GM19452 (cell line): ENCODE data around the gene NUP107.
"Not testable (repeated sequence)": the region's sequence is repeated elsewhere in the genome, so short reads cannot be mapped to it uniquely, and the experiment has no call there.

ENCODE experiments used
- ATAC-seq: cut with Tn5 transposase; IDR thresholded peaks from one replicate; pipeline ENCODE4 v1.9.1; 2021; ENCODE audit not compliant: unreplicated experiment

The NUP107 gene

DNA sequence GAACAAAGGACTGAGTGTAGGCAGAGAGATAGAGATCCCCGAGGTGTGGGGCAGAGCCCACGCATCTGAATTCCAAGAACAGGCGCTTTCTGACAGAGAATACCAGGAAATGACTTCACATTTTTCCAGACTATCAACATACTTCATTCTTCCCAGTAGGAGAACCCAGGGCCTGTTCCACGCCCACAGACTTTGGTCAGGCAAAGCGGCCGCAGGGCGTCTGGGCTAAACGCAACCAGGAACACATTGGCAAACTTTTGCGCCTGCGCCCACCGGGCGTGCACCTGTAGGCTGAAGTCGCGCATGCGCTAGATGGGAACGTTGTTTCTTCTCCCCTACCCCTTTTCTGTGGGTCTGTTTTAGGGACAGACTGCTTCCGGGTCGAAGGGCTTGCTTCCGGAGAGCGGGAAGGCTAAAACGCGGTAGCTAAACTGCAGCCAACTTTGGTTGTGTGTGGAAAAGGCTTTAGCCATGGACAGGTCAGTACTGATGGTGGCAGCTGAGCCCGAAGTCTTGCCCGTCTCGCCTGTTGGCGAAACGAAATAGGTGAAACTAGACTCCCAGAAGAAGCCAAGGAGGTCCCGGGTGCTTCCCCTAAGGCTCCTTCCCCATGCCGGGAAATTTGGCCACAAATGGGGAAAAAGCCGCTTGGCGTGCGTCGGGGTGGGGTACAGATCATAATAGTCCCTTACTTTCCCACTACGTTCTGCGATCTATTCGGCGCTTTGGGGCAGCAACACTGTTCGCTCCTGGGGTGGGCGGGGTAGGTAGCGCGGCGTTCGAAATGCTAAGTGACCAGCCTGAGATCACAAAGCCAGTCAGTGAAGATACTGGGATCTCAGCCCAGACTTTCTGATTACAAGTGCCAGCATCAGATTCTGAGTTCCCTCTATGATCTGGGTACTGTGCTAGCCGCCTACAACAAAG, at the start of gene NUP107:
Gene NUP107 (plus strand): TSS at position 384 of the 927 bp plus-strand sequence. CDS start 88 bp downstream, at position 472.
- ATAC-seq: peak; percentile 99

DNA sequence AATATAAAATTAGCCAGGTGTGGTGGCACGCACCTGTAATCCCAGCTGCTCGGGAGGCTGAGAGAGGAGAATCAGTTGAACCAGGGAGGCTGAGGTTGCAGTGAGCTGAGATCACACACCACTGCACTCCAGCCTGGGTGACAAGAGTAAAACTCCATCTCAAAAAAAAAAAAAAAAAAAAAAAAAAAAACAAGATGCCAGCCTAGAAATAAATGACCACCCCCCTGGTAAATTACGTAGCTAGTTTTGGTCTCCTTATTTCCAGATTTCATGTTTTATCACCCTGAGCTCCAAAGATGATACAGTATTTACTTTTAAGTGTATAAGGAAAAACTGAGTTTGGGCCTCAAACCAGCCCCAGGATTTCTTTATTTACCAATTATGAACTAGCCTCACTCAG, 49.3 kb upstream of the NUP107 start:
- ATAC-seq: not testable (repeated sequence)

DNA sequence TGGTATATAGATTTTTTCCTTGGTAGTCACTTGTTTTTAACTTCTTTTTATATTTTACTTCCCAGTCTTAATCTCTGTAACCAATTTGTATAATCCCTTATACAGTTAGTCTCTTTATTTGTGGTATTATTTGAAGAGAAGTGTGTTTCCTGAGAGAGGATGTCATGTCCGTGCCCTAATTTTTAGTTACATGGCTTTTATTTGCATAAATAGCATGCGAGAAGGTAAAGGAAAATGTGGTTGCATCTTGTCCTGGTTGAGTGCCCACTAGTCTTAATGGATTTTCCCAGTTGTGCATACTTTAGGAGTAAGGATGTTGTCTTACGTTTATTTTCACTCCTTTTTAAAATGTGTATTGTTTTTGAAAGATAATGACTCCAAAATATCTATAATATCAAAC, 48.6 kb upstream of the NUP107 start:
- ATAC-seq: no peak

DNA sequence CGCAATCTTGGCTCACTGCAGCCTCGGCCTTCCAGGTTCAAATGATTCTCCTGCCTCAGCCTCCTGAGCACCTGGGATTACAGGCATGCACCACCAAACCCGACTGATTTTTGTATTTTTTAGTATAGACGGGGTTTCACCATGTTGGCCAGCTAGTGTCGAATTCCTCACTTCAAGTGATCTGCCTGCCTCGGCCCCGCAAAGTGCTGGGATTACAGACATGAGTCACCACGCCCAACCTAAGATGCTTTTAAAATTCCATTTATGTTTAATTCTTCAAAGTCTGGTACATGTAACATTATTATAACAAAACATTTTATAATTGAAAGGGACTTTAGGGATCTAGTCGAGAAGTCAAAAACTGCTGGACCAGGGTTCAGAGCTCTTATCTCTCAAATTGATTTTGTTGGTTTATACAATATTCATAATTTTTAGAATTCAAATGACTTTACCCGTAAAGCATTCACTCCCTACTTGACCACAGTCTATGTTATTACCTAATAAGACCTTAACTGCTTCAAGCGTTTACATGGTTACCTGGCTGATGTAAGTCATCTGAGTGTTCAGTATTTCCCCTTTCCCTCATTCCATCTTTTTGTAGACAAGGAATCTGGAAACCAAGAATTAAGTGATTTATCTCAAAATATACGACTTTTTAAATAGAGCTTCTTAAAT, 47.9 kb upstream of the NUP107 start:
- no peak for ATAC-seq

DNA sequence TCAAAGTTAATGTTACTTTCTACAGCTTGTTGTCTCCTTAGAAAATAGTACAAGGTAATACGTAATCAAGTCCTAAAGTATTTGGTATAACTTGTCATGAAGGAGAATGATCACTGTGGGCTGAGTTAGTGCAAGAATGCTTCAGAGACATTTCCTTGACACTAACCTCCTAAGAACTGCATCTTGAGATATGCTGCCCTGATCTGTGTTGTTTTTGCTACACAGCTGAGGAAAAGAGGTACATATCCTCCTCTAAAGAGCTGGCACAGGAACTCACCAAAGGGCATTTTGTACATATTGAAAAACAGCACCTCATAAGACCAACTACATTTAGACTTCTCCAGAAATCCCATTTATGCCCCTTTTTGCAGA, 47.4 kb upstream of the NUP107 start:
- no peak for ATAC-seq

- ATAC-seq: peak; percentile 92
Observed at GRCh38 chr12:68641138-68641537, 45.6 kb upstream of the NUP107 start.

GRCh38 chr12:68646484-68646883, 40.3 kb upstream of the NUP107 start:
- ATAC-seq: no peak

GRCh38 chr12:68647507-68647906, 39.3 kb upstream of the NUP107 start:
- ATAC-seq: no peak

DNA sequence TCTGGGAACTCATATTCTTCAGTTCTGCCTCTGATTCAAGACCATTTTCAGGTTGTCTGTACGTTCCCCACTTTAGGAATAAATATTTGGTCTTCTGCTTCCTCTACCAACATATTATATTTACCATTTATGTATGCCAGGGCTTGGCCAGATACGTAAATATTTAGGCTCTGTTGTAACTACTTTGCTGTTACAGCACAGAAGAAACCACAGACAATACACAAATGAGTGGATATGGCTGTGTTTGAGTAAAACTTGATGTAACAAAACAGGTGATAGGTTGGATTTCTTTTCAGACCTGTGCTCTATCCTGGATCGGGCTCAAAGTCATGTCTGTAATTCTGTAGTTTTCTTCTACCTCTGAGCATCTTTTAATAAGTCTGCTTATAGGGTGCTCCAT, 38.6 kb upstream of the NUP107 start:
- no peak for ATAC-seq

DNA sequence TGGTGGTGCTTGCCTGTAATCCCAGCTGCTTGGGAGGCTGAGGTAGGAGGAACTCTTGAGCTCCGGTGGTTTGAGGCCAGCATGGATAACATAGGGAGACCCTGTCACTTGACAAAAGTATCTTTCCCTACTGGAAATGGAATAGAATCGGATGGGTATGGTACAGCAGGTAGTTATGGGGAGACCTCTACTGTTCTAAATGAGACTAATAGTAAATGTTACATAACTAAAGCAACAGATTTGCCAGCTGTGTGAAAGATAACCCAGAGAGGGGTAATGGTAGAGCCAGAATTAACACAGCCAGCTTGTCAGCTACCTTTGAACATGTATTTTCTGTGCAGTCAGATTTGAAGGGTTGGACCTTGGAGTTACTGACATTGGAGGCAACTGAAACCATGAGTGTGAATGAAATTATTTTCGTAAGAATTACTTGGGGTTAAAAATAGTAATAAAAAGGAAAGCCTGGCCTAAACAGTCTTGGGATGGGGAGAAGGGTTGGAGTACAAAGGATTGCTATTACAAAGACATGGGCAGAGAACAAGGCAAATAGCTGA, 21.7 kb upstream of the NUP107 start:
- no peak for ATAC-seq

- no peak for ATAC-seq
Observed at GRCh38 chr12:68667291-68667690, 19.5 kb upstream of the NUP107 start.

DNA sequence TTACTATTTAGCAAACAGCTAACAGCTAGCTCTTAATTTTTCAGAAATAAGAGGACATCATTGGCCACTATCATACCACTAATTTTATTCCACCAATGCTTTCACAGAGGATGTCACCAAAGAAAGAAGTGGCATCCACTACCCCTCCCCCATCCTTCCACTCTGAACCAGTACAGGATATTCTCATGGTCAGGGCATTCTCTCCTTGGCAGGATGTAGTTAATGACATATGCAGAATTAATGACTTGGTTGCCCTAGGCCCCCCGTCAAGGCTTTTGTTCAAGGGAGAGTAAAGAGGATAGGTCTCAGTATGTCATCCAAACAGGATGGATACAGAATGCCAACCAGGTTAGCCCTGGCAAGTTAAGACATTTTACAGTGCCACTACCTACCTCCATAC, 18.9 kb upstream of the NUP107 start:
- no peak for ATAC-seq

DNA sequence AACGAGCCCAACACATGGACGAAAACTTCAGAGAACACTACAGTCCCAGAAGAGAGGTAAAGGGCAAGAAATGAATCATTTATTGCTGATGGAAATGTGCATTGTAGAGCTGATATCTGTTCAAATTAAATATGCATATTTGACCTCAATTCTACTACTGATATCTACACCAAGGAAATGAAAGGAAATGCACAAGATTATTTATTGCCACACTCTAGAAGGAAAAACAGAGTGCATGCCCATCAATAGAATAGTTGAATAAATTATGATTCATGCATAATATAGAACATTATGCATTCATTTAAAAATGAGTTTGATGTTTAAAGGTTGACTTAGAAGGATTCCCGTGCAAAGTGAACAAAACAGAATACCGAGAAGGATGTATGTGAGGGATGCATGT, 15.6 kb upstream of the NUP107 start:
- no peak for ATAC-seq

DNA sequence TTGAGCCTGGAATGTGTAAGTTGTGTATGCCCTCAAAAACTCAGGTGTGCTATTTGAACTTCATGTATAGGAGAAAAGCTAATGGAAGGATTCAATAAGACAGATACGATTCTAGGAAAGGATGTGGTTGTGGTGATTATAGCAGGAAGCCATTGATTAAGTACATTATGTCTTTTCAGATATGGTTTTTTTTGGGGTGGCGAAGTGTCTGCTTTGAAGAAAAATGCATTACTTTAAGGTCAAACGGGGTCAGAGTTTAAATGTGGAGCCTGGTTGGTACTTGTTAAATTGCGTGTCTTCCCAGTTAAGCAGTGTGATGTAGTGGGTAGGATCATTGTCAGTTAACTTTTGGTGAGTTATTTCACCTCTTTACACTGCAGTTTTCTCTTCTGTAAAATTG, 13.0 kb upstream of the NUP107 start:
- no peak for ATAC-seq

DNA sequence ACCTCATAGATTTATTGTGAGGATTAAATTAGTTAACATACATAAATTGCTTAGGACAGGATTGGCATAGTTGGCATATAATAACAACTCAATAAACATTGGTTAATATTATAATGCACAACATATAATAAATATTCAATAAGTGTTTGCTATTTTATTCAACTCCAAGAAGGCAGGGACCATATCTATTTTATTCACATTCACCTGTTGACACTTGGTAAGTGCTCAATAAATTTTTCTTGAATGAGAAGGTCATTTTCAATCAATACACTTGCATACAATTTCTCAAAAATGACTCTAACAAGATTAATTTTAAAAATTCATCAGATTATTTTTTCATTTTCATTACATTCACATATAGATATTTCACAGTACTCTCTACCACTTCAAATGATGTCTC, 12.4 kb upstream of the NUP107 start:
- no peak for ATAC-seq

GRCh38 chr12:68675101-68675842, 11.5 kb upstream of the NUP107 start:
- ATAC-seq: no peak

- not testable (repeated sequence) for ATAC-seq
Observed at GRCh38 chr12:68676854-68677253, 9.9 kb upstream of the NUP107 start.

DNA sequence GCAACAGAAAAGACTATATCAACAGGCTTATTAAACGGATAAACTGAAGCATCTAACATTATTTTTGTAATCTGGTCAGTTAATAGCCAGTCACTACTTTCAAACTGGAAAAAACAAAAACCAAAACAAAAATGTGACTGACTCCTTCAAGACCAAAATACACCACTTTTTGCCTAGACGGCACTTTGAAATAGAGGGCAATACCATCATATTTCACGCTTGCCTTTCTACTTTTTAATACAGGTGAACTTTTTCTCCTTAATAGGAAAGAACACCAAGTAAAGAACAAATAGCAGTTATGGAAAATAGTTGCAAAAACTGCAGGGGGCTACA, 550 bp upstream of the NUP107 start:
- ATAC-seq: no peak

DNA sequence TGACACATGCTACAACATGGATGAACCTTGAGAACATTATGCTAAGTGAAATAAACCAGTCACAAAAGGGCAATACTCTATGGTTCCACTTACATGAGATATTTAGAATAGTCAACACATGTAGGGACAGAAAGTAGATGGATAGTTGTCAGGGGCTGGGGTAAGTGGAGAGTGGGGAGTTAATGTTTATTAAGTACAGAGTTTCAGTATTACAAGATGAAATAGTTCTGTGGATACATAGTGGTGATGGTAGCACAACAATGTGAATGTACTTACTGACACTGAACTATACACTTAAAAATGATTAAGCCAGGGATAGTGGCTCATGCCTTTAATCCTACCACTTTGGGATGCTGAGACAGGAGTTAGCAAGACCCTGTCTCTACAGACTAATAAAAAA, 8.7 kb downstream of the NUP107 start:
- ATAC-seq: no peak

- no peak for ATAC-seq
Observed at GRCh38 chr12:68699486-68699885, 12.7 kb downstream of the NUP107 start.

DNA sequence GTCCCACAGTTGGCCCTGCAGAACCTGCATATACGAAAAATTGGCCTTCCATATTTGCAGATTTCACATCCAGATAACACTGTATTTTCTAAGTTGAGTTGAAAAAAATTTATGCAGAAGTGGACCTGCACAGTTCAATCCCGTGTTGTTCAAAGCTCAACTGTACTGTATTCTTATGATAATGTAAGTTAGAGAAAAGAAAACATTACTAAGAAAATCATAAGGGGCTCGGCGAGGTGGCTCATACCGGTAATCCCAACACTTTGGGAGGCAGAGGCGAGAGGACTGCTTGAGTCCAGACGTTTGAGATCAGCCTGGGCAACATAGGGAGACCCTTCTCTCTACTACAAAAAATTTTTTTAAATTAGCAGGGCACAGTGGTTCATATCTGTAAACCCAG, 41.0 kb downstream of the NUP107 start:
- ATAC-seq: no peak
